Uterus (tissue), 2 donors: ENCODE data around the gene FER.

Experiments used
- POLR2A ChIP-seq, 2 donors: fragments of 450-650 bp; IDR thresholded peaks; one replicate each; pipeline ENCODE4 v1.6.1; 2016; ENCODE audit warnings: antibody characterized with exemption in 2 of 2, mild to moderate bottlenecking in 1 of 2, moderate library complexity in 1 of 2
- TF ChIP-seq, protein P1 (sequence below), 4 experiments: fragments of 200-600 bp in 2 of 4; fragments of 450-650 bp in 2 of 4; sonication (generic) in 2 of 4; IDR thresholded peaks; one replicate each; pipeline ENCODE4 v1.5.1; 2016 to 2019; ENCODE audit warnings: antibody characterized with exemption in 4 of 4, mild to moderate bottlenecking in 2 of 4, moderate library complexity in 1 of 4

- TF ChIP-seq, protein P1, sequence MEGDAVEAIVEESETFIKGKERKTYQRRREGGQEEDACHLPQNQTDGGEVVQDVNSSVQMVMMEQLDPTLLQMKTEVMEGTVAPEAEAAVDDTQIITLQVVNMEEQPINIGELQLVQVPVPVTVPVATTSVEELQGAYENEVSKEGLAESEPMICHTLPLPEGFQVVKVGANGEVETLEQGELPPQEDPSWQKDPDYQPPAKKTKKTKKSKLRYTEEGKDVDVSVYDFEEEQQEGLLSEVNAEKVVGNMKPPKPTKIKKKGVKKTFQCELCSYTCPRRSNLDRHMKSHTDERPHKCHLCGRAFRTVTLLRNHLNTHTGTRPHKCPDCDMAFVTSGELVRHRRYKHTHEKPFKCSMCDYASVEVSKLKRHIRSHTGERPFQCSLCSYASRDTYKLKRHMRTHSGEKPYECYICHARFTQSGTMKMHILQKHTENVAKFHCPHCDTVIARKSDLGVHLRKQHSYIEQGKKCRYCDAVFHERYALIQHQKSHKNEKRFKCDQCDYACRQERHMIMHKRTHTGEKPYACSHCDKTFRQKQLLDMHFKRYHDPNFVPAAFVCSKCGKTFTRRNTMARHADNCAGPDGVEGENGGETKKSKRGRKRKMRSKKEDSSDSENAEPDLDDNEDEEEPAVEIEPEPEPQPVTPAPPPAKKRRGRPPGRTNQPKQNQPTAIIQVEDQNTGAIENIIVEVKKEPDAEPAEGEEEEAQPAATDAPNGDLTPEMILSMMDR (IDR thresholded peaks at IDR 0.05) = no peak
- no peak for TF ChIP-seq POLR2A (IDR thresholded peaks at IDR 0.05)
Measured at GRCh38 chr5:108937221-108937620, 189.5 kb downstream of the FER start.
